ENCODE results near the gene MTPN.
A peak's percentile ranks its signal among the peaks of the same experiment; 100 is the strongest.

Gene MTPN

GRCh38 chr7:135981958-135982646 is 4.9 kb upstream of the MTPN start:
- no peak for DNase-seq

GRCh38 chr7:135980665-135981180 is 3.6 kb upstream of the MTPN start:
- DNase-seq = no peak

GRCh38 chr7:135980012-135980551 is 2.9 kb upstream of the MTPN start:
- no peak for DNase-seq

GRCh38 chr7:135979471-135980011 is 2.4 kb upstream of the MTPN start:
- DNase-seq = no peak

- DNase-seq = no peak
Observed at GRCh38 chr7:135978624-135979023, 1.5 kb upstream of the MTPN start.

GRCh38 chr7:135977742-135978066 is 545 bp upstream of the MTPN start:
- DNase-seq = no peak

GRCh38 chr7:135976312-135977006 is 700 bp downstream of the MTPN start:
- DNase-seq = peak in 1 of 2 experiments; percentile 5

- DNase-seq = no peak
Observed at GRCh38 chr7:135975166-135975565, 2.0 kb downstream of the MTPN start.

- no peak for DNase-seq
Observed at GRCh38 chr7:135974667-135975066, 2.5 kb downstream of the MTPN start.

GRCh38 chr7:135971366-135971725 is 5.8 kb downstream of the MTPN start:
- no peak for DNase-seq

- DNase-seq = no peak
Observed at GRCh38 chr7:135970682-135971365, 6.3 kb downstream of the MTPN start.

- DNase-seq = no peak
Observed at GRCh38 chr7:135970045-135970444, 7.1 kb downstream of the MTPN start.

GRCh38 chr7:135966341-135967043 is 10.7 kb downstream of the MTPN start:
- DNase-seq = no peak

GRCh38 chr7:135965602-135966001 is 11.6 kb downstream of the MTPN start:
- no peak for DNase-seq

GRCh38 chr7:135964791-135965190 is 12.4 kb downstream of the MTPN start:
- no peak for DNase-seq

GRCh38 chr7:135964274-135964673 is 12.9 kb downstream of the MTPN start:
- no peak for DNase-seq

- no peak for DNase-seq
Observed at GRCh38 chr7:135962802-135963201, 14.4 kb downstream of the MTPN start.

GRCh38 chr7:135960709-135961451 is 16.3 kb downstream of the MTPN start:
- DNase-seq = no peak

- DNase-seq = no peak
Observed at GRCh38 chr7:135959646-135960363, 17.4 kb downstream of the MTPN start.

GRCh38 chr7:135958173-135958572 is 19.0 kb downstream of the MTPN start:
- no peak for DNase-seq

- DNase-seq = no peak
Observed at GRCh38 chr7:135957627-135958026, 19.5 kb downstream of the MTPN start.

Measured in NCI-H1930 (cell line).